ENCODE data around the gene SYDE2.

DNA sequence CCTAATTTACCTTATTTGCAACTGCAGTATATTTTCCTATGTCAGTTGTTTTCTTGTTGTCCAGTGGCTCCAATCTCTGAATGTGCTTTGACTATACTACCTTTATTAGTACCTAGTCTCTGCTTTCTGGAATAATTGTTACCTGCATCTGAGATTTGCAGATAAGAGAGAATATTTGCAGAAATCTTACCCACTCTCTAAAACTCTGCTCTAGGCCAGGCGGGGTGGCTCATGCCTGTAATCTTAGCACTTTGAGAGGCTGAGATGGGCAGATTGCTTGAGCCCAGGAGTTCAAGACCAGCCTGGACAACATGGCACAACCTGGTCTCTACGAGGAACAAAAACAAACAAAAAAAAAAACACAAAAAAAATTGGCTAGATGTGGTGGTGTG, 2.0 kb upstream of the SYDE2 start:
- TF ChIP-seq CTCF (IDR thresholded peaks at IDR 0.05) (no peak), POLR2A (IDR thresholded peaks at IDR 0.05) (no peak)
